GM10248 (cell line): Measurements from ENCODE around the gene ERICH2.
"Not testable (repeated sequence)": the region's sequence is repeated elsewhere in the genome, so short reads cannot be mapped to it uniquely, and the experiment has no call there.

Source experiments
- CTCF ChIA-PET: fragments of 300-600 bp; sonication (Branson Sonifier 250); formaldehyde crosslinking; extraction: SDS; loops from one replicate; lab custom pipeline; 2021; ENCODE audit warnings: antibody characterized with exemption; lab: Yijun Ruan, JAX
- POLR2A ChIA-PET: fragments of 350-650 bp; sonication (Branson Sonifier 250); formaldehyde crosslinking; extraction: SDS; loops from one replicate; lab custom pipeline; 2020; ENCODE audit warnings: antibody characterized with exemption; lab: Yijun Ruan, JAX
- DNase-seq: peaks from one replicate; pipeline ENCODE4 v3.0.0; 2012; ENCODE audit errors: extremely low spot score
- TF ChIP-seq, protein P1 (sequence below): IDR thresholded peaks from 2 replicates; pipeline ENCODE4 v1.5.1; 2012; ENCODE audit warnings: mild to moderate bottlenecking, low read depth; ENCODE audit errors: extremely low read depth, missing control alignments, control extremely low read depth

ERICH2 gene

DNA sequence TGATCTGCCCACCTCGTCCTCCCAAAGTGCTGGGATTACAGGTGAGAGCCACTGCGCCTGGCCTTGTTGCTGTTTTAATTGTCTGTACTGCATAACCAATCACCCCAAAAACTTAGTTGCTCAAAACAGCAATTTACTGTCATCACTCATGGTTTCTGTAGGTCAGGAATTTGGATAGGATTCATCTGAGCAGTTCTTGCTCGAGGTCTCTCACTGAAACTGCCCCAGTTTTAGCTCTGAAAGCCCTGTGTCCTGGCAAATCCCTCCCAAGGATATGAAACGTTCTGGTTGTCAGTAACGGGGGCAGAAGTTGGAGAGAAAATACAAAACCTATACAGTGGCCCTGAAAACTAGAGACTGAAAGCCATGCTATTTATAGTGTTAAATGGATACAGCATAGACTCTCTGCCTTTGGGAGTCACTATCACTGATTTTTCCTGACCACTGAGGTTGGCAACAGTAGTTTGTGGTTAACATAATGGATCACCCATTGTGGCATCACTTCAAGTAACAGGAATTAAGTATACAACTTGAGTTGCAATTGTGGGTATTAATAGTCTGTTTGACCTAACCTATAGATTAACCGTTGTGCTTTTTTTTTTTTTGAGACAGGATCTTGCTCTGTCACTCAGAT is 27.2 kb upstream of the ERICH2 start:
- TF ChIP-seq, protein P1, sequence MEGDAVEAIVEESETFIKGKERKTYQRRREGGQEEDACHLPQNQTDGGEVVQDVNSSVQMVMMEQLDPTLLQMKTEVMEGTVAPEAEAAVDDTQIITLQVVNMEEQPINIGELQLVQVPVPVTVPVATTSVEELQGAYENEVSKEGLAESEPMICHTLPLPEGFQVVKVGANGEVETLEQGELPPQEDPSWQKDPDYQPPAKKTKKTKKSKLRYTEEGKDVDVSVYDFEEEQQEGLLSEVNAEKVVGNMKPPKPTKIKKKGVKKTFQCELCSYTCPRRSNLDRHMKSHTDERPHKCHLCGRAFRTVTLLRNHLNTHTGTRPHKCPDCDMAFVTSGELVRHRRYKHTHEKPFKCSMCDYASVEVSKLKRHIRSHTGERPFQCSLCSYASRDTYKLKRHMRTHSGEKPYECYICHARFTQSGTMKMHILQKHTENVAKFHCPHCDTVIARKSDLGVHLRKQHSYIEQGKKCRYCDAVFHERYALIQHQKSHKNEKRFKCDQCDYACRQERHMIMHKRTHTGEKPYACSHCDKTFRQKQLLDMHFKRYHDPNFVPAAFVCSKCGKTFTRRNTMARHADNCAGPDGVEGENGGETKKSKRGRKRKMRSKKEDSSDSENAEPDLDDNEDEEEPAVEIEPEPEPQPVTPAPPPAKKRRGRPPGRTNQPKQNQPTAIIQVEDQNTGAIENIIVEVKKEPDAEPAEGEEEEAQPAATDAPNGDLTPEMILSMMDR, result no peak
- ChIA-PET CTCF (no interaction called here), POLR2A (no interaction called here)
- DNase-seq, result no peak

DNA sequence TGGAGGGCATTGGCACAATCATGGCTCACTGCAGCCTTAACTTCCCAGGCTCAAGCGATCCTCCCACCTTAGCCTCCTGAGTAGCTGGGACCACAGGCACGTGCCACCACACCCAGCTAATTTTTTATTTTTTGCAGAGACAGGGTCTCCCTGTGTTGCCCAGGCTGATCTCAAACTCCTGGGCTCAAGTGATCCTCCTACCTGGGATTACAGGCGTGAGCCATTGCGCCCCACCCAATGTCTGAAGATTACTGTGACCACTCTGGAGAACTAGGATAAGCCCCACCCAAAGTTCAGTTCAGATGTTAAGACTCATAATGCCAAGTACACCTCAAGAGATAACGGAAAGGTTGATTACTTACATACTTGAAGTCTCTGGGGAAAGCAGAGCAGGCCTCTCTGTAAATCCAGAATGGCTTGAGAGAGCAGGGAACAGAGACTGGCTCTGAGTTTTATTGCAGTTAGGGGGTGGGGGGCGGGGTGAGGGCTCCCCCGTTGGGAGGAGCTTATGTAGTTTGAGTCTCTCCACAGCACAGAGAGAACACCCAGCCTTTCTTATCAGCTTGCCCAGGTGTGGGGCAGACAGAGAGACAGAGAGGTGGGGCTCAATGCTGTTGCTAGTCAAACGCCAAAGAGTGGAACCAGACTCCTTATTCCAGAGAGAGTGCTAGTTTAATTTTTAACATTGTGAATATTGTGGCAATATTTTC is 26.5 kb upstream of the ERICH2 start:
- no peak for DNase-seq
- POLR2A ChIA-PET, result no interaction called here
- TF ChIP-seq, protein P1, result no peak

DNA sequence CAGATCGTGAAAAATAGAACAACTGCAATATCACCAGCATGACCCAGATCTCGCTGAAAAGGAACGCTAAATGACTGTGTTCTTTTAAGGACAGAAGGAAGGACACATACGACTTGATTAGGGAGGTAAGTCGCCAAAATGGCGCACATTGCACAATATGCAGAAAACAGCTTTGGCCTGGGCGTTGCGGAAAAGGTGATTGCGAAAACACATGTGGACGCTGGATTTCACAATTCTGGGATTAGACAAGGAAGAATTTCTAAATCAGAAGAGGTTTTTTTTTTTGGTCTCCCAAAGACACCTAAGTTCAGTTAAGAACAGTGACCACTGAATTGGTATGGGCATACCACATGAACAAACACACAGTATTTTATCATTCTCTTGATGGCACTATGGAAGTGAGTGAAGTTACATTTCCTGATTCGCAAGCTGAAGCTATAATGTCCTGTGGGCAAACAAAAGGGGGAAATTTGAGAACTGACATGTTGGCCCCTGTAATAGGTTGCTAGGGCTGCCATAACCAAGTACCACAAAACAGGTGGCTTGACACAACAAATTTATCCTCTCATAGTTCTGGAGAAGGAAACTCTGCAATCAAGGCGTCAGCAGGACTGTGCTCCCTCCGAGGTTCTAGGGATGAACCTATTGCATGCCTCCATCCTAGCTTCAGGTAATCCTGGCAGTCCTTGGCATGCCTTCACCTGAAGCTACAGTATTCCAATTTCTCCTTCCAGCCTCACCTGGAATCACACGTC is 25.8 kb upstream of the ERICH2 start:
- ChIA-PET CTCF (no interaction called here), POLR2A (no interaction called here)
- no peak for DNase-seq
- TF ChIP-seq, protein P1, result no peak

More for the DNA sequence above, 26.5 kb upstream of the ERICH2 start:
- CTCF ChIA-PET, result no interaction called here

DNA sequence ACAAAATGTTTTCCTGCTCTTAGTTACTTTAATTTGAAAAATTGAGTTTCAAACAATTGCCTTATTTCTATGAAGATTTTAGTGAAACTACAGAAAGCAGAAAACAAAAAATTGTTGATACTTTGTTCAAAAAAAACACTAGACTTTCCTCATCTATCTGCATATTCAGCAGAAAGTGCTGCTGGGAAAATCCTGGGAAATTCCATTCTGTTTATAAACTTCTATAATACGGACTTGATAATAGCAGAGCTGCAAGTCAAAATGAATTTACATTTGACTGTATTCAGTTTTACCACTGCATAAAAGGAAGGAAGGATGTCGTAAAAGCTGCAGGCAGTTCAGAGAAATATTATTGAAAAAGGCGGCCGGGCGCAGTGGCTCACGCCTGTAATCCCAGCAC is 24.9 kb upstream of the ERICH2 start:
- no peak for DNase-seq
- POLR2A ChIA-PET, result no interaction called here
- TF ChIP-seq, protein P1, result no peak
- CTCF ChIA-PET, result no interaction called here

DNA sequence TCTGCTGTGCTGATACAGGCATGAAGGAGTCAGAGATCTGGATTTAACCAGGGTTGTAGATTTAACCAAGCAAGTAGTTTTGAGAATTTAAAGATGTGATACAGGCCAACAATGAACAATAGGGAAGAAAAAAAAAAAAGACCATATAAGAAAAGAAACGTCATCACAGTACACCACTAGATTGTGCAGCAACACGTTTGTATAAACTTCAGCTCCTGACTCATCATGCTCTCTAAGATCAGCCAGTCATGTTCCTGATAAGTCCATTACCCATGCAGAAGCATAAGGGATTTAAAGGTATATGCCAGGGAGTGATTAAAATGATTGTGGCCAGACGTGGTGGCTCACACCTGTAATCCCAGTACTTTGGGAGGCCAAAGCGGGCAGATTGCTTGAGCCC is 22.3 kb upstream of the ERICH2 start:
- TF ChIP-seq, protein P1, result no peak
- CTCF ChIA-PET, result no interaction called here
- no peak for DNase-seq
- POLR2A ChIA-PET, result no interaction called here

DNA sequence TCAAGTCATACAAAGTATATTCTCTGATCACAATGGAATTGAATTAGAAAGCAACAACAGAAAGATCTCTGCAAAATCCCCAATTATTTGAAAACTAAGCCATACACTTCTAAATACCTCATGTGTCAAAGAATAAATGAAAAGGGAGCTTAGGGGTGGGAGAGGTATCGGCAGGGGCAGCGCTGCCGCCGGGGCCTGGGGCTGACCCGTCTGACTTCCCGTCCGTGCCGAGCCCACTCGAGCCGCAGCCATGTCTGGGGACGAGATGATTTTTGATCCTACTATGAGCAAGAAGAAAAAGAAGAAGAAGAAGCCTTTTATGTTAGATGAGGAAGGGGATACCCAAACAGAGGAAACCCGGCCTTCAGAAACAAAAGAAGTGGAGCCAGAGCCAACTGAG is 18.6 kb upstream of the ERICH2 start:
- CTCF ChIA-PET, POLR2A ChIA-PET, DNase-seq: not testable (repeated sequence)
